Superior temporal gyrus (tissue), 1 donor: ENCODE results near the gene UNC119.

Source experiments
- DNase-seq: peaks from one replicate; pipeline ENCODE4 v3.0.0-alpha.2; 2016; ENCODE audit errors: extremely low spot score

UNC119 gene

GRCh38 chr17:28544402-28545140 is 7.9 kb downstream of the UNC119 start:
- DNase-seq = no peak

GRCh38 chr17:28541439-28541838 is 11.0 kb downstream of the UNC119 start:
- DNase-seq = no peak

- DNase-seq = no peak
Measured at GRCh38 chr17:28540231-28540630, 12.2 kb downstream of the UNC119 start.

- no peak for DNase-seq
Measured at GRCh38 chr17:28538296-28538895, 14.0 kb downstream of the UNC119 start.

GRCh38 chr17:28537219-28537610 is 15.2 kb downstream of the UNC119 start:
- no peak for DNase-seq

GRCh38 chr17:28536532-28537218 is 15.7 kb downstream of the UNC119 start:
- no peak for DNase-seq

- no peak for DNase-seq
Measured at GRCh38 chr17:28534740-28535375, 17.6 kb downstream of the UNC119 start.

GRCh38 chr17:28533091-28533807 is 19.2 kb downstream of the UNC119 start:
- DNase-seq = no peak

GRCh38 chr17:28532050-28532960 is 20.1 kb downstream of the UNC119 start:
- no peak for DNase-seq

- no peak for DNase-seq
Measured at GRCh38 chr17:28530926-28531325, 21.5 kb downstream of the UNC119 start.

GRCh38 chr17:28530250-28530649 is 22.2 kb downstream of the UNC119 start:
- DNase-seq = no peak

GRCh38 chr17:28529013-28529400 is 23.4 kb downstream of the UNC119 start:
- DNase-seq = no peak

GRCh38 chr17:28528327-28529012 is 24.0 kb downstream of the UNC119 start:
- no peak for DNase-seq

- no peak for DNase-seq
Measured at GRCh38 chr17:28527859-28528258, 24.6 kb downstream of the UNC119 start.

GRCh38 chr17:28527181-28527681 is 25.2 kb downstream of the UNC119 start:
- no peak for DNase-seq

GRCh38 chr17:28526381-28526780 is 26.0 kb downstream of the UNC119 start:
- DNase-seq = no peak

- no peak for DNase-seq
Measured at GRCh38 chr17:28524476-28525424, 27.7 kb downstream of the UNC119 start.

GRCh38 chr17:28523876-28524275 is 28.5 kb downstream of the UNC119 start:
- no peak for DNase-seq

- no peak for DNase-seq
Measured at GRCh38 chr17:28523186-28523585, 29.2 kb downstream of the UNC119 start.
